ENCODE measurements around the gene CAMP.
A peak's percentile ranks its signal among the peaks of the same experiment; 100 is the strongest.
"Not testable (repeated sequence)": the region's sequence is repeated elsewhere in the genome, so short reads cannot be mapped to it uniquely, and the experiment has no call there.

The CAMP gene, protein sequence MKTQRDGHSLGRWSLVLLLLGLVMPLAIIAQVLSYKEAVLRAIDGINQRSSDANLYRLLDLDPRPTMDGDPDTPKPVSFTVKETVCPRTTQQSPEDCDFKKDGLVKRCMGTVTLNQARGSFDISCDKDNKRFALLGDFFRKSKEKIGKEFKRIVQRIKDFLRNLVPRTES

DNA sequence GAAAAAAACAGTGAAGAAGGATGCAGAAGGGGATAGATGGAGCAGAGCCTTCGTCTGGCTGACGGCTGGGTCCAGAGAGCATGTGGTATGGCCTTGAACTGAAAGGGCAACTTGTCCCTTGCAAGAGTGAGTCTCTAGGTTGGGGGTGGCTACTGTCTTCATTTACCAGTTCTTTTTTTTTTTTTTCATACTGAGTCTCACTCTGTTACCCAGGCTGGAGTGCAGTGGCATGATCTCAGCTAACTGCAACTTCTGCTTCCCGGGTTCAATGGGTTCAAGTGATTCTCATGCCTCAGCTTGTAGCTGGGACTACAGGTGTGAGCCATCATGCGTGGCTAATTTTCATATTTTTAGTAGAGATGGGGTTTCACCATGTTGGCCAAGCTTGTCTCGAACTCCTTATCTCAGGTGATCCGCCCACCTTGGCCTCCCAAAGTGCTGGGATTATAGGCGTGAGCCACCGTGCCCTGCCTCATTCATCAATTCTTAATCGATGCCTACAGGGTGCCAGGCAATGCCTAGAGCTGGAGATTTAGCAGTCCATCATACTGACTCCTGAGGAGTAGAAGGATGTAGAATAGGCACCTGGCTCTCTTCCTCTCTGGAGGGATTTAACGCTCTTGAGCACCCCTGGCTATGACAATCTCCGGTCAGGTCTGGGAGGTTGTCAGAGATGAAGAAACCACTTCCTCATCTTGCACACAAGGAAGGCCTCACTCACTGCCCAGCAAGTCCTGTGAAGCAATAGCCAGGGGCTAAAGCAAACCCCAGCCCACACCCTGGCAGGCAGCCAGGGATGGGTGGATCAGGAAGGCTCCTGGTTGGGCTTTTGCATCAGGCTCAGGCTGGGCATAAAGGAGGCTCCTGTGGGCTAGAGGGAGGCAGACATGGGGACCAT, at the start of gene CAMP:
Gene CAMP, plus strand, starts transcription at position 880 of the 898 bp plus-strand sequence. Its CDS starts 17 bp downstream, at position 897.
- peak; percentile 90 for DNase-seq (ENCODE audit: low read depth)

DNA sequence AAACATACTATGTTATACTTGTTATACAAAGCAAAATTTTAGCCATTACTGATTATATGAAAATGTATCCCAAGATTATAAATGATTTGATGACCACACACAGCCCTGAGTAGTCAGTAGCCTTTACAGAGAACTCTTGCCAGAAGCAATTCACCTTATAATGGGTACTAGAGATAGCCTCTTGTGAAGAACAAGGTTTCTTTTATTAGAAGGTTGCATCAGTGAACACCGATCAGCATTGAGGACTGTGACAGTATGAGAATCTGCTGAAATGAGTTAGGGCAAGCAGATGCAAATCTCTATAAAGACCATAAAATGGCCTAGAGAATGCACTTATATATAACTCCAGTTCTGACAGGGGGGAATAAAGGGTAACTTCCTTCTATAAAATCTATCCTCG, 45.2 kb upstream of the CAMP start:
- DNase-seq (ENCODE audit: low read depth) = no peak

DNA sequence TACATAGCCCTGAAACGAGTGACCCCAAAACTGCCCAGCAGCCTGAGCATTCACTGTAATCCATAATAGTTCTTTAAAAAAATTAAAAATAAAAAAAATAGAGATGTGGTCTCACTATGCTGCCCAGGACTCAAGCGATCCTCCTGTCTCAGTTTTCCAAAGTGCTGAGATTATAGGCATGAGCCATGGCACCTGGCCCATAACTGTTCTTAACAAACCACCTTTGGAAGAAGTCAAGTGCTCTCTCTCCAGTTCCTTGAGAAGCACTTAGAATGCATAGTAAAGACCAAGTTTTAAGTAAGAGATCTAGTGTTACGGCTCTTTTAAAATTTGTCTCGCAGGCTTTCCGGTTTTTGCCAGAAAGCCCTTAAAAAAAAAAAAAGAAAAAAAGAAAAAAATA, 43.3 kb upstream of the CAMP start:
- DNase-seq (ENCODE audit: low read depth) = no peak

DNA sequence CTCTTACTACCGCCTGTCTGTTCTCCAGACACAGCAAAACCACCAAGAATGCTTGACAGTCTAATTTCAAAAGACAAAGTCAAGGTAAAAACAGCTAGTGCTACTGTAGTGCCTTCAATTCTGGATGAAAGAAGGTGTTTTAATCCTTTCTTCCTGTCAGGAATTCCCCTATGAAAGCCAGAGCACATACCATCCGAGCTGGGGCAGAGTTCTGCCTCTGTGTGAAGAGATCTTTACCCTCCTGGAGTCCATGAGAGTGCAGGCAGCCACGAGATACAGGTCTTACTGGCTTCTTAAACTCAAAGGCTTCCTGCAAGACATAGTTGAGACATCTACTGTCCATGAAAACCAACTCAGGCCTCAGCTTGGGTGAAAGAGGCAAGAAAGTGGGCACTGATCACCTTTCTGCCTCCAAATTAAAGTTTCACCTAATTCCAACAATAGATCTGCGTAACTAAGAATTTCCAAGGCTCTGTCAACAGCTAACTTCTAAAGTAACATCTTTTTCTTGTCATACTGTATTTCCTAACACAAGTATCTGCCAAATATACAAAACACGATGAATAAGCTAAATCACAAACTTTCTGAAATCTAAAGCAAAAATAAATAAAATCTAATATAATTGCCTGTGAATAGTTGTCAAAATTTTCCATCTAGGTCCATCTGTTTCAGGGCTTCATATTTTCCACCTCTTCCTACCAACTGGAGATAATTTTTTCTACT, 42.6 kb upstream of the CAMP start:
- DNase-seq (ENCODE audit: low read depth) = peak; percentile 43

DNA sequence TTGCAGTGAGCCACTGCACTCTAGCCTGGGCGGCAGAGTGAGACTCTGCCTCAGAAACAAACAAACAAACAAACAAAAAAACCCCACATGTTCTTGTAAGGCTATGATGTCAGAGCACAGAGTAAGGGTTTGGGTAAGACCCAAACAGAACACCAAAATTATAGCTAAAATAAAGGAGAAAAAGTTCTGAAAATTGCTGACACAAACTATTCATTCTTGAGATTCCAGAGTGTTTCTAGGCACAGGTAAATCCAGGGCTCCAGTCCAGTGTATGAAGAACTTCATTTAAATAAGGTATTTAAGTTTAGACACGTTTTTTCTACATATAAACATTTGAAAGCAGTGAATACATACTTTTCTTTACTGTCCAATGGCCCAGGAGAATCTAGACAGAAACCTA, 39.0 kb upstream of the CAMP start:
- no peak for DNase-seq (ENCODE audit: low read depth)

DNA sequence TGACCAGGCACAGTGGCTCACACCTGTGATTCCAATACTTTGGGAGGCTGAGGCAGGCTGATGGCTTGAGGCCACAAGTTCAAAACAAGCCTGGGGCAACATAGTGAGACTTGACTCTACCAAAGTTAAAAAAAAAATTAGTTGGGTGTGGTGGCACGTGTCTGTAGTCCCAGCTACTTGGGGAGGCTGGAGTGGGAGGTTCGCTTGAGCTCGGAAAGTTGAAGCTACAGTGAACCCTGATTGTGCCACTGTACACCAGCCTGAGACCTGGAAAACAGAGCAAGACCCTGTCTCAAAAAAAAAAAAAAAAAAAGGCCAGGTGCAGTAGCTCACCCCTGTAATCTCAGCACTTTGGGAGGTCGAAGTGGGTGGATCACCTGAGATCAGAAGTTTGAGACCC, 38.2 kb upstream of the CAMP start:
- no peak for DNase-seq (ENCODE audit: low read depth)

DNA sequence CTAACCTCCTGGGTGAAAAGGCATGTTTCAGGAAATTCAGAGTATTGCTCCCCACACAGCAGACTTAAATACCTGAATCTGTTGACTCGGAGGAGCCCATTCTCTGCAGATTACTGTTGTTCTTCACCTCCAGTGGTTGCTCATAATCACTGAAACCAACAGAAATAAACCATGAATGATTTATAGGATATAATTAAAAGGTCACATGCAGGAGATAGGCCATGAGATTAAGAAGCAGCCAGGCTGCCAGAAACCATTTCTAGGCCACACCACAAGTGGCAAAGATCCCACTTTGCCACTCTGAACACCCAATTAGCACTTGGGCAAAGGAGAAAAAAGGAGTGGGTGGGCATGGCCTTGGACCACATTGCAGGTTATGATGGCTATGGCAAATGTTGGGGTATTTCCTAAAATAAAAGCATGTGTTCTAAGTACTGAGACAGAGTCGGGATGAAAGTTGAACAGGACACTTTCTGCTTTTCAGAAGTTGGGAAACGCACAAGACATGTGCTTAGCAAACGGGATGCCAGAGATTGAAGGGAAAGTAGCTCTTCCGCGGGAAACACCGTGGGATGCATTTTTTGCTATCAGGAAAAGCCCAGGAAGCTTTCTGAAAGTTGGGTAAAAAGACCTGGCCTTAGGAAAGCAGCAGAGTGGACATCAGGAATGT, 36.5 kb upstream of the CAMP start:
- peak; percentile 47 for DNase-seq (ENCODE audit: low read depth)

DNA sequence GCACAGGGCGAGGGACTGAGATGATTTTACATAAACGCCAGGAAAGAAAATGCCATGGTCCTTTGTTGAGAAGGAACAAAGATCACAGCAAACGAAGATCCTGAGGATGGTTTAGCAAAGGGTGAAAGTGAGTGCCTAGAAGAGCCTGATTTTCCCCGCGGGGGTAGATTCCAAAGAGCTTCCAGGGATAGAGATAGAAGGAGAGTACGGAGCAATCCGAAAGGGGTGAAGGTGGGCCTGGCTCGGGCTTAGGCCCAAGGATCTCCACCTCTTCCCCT, 36.1 kb upstream of the CAMP start:
- no peak for DNase-seq (ENCODE audit: low read depth)

DNA sequence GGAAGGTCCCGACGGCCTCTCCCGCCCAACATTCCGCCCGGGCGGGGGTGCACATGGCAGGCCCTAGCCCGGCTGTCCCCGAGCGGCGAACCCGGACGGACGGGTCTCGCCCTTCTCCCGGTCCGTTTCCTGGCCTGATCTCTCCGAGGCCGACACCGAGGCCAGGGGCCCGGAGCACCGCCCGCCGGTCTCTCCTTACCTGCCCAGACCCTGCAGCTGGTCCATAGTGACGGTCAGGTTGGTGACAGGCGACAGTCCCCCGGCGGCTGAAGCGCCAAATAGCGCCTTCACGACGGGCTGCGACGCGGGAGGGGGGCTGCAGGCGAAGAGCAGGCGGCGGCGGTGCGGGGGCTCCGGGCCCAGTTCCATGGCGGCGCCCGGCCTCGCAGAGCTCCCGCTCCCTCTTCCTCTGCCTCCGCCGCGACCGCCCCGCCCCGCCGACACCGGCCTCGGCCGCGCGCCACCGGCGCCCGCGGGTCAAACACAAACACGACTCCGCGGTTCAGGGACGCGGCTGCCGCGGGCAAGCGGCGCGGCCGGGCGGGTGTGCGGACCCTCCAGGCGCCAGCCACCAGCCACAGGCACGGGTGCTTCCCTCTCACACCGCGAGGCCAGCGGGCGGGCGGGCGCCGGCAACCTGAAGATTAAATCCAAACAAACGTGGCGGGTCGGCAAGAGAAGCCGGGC, 35.6 kb upstream of the CAMP start:
- DNase-seq (ENCODE audit: low read depth) = no peak

DNA sequence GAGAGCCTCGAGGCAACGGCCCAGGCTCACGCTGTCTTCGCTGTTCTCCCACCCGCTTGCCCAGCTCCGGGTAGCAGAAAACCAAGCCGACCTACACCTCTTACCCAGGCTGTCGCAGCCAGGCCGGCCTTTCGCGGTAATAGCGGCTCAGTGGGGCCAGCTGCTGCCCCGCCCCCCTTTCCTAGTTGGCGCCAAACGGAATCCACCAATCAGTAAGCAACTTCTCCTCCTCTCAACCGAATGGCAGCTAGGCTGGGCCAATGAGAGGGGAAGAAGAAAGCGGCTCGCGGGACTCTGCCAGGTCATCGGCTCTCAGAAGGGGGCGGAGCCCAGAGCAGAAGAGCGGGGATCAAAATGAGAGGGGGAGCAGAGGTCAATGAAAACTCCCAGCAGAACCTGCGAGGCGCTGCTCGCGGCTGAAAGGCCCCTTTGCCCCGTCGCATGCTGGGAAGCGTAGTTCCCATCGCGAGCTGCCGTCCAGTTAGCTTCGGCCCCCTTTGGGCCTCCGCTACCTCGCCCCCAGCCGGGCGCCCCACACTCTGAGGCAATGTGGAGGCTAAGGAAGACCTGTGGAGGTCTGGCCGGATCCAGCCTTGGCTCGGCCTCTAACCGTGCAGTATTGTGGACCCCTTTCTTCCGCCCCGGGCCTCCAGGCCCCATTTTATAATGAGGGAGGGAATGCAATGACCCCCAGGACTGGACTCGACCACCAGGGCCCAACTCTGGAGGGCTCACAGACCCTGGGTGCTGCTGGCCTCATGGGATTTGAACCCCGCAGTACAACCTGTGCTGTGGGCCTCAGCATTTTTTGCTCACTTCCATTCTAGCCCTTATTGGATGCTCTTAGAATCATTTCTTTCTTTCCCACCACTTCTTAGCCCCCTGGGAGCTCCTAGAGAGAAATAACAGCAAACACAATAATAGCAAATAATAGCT, 34.8 kb upstream of the CAMP start, which contains the start of gene CDC25A:
Gene CDC25A, minus strand, starts transcription at position 152 of the 936 bp plus-strand sequence. CDS start 470 bp downstream, outside the sequence.
- peak; percentile 98 for DNase-seq (ENCODE audit: low read depth)

DNA sequence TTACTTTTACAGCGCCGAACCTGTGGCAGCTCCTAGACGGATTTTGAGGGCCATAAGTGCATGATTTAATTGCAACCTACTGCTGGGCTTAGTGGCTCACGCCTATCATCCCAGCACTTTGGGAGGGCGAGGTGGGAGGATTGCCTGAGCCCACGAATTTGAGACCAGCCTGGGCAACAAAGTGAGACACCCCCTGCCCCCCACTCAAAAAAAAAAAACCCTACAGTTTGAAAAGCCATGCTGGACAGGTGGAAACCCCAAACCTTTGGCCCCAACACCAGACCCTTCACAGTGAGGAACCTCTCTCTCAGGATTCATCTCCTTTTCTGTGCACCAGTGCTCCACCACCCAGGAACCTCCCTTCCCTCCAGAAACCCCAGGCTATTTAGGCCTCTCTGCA, 34.0 kb upstream of the CAMP start:
- DNase-seq (ENCODE audit: low read depth) = no peak

DNA sequence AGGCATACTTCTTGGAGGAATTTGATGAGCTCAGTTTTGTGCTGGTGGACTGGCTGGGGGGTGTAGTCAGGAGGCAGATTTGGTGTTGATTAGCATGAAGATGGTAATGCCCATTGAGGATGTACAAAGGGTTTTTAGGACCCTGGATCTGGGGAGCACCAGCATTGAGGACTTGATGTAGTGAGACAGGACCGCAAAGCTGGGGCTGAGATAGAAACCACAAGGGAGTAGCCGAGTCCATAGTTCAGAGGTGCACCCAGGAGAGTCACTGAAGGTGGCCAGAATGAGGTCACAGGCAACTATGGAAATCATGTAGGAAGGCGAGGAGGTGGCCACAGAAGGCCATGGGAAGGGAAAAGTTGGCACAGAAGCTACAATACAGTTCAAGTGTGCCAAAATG, 32.4 kb upstream of the CAMP start:
- DNase-seq (ENCODE audit: low read depth) = no peak

DNA sequence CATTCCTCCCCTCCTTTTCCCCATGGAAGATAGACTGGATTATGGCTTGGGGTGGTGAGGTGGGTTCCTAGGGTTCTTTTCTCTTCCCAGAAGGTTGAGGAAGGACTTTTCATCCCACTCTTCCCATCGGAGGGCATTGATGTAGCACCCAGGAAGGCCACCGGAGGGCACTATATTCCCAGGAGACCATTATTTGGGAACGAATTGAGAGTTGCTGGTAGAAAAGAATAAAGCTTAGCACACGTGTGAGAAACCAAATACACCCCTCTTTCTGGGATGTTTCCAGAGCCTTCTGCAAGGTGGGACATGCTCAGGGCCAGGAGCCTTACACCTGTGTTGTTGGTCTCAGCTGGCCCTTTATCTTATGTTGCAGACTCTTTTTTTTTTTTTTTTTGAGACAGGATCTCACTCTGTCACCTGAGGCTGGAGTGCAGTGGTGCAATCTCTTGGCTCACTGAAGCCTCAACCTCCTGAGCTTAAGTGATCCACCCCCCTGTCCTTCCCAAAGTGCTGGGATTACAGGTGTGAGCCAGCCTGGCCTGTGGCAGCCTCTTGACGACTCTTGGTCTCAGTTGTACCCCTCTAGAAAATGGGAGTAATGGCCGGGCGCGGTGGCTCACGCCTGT, 28.7 kb upstream of the CAMP start:
- peak; percentile 37 for DNase-seq (ENCODE audit: low read depth)

DNA sequence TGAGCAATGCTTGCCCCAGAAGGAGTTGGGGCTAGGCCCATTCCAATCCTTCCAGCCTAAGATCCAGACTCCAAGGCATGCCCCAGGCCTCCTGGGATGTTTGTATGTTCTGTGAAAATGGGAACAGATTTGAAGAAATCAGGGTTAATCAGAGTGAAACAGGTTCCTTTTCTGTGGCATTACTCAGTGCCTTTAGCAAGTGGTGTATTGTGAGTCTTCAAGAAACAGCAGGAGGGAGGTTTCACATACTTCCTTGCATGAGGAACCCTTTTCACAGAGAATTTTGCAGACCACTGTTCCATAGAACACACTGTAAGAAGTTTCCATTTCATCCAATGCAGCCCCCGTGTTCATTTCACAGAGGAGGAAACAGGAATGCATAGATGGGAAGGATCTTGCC, 26.7 kb upstream of the CAMP start:
- no peak for DNase-seq (ENCODE audit: low read depth)

DNA sequence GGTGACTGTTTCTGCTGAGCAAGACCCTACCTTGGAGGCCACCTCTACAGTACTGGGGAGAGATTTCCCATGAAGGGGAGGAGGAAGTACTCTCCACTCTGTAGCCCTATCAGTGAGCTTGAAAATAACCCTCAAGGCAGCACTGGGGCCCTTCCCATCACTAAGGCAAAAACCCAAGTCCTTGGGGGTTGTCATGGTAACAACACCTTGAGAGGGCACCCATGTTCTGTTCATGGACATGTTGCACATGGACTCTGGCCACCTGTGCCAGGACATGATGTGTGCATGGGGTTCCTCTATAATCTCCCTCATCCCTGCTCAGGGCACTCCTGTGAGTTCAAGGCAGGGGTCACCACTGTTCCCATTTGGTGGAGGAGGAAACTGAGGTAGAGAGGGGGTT, 24.2 kb upstream of the CAMP start:
- no peak for DNase-seq (ENCODE audit: low read depth)

DNA sequence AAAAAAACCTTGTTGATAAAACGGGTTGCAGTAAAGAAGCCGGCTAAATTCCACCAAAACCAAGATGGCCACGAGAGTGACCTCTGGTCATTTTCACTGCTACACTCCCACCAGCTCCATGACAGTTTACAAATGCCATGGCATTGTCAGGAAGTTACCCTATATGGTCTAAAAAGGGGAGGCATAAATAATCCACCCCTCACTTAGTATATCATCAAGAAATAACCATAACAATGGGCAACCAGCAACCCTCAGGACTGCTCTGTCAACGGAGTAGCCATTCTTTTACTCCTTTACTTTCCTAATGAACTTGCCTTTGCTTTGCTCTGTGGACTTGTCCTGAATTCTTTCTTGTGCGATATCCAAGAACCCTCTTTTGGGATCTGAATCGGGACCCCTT, 20.7 kb upstream of the CAMP start:
- DNase-seq (ENCODE audit: low read depth) = peak; percentile 14

DNA sequence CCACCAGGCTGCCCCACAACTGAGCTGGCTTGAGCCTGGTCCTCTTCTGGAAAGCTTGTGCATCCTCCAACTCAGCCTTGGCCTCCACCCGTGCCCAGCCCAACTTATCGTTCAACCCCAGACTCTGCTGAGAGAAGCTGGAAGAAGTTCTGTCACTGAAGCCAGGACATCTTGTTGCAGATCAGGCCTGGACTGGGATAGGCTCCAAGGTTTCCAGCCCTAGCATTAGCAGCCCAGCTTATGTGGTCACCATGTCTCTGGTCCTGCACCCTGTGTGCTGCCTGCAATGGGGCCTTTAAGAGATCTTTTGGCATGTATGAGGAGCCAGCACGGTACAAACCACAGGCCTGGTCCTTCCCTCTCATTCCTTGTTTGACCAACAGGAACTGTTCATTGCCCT, 15.2 kb upstream of the CAMP start:
- DNase-seq (ENCODE audit: low read depth) = no peak

DNA sequence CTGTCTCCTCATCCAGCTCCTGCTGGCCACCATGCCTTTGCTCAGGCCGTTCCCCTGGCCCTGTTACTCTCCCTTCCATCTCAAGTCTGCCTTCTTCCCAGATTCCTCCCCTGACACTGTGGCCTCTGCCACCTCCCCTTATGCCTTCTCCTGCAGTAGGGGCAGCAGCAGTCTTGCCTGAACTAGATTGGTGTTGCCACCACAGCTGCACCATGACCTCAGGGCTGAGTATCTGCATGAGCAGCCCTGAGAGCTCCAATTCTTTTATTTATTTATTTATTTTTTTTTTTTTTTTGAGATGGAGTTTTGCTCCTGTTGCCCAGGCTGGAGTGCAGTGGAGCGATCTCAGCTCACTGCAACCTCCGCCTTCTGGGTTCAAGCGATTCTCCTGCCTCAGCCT, 13.8 kb upstream of the CAMP start:
- no peak for DNase-seq (ENCODE audit: low read depth)

DNA sequence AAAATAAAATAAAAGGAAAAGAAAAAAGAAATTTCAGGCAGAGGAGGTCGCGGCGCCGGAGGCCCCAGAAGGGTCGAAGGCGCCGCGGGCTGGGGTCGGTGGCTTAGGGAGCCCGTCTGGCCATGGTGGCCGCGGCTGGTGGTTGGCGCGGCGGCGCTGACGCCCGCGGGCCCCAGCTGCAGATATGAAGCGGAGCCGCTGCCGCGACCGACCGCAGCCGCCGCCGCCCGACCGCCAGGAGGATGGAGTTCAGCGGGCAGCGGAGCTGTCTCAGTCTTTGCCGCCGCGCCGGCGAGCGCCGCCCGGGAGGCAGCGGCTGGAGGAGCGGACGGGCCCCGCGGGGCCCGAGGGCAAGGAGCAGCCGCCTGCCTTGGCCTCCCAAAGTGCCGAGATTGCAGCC, 12.8 kb upstream of the CAMP start:
- DNase-seq (ENCODE audit: low read depth) = not testable (repeated sequence)

DNA sequence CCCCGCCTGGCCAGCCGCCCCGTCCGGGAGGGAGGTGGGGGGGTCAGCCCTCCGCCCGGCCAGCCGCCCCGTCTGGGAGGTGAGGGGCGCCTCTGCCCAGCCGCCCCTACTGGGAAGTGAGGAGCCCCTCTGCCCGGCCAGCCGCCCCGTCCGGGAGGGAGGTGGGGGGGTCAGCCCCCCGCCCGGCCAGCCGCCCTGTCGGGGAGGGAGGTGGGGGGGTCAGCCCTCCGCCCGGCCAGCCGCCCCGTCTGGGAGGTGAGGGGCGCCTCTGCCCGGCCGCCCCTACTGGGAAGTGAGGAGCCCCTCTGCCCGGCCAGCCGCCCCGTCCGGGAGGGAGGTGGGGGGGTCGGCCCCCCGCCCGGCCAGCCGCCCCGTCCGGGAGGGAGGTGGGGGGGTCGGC, 11.5 kb upstream of the CAMP start:
- not testable (repeated sequence) for DNase-seq (ENCODE audit: low read depth)

Measured in amniotic epithelial cell (primary cell).